ENCODE data around the gene LNPEP. TPM values are rescaled to one million over a fixed set of nuclear protein-coding genes. Genes with fewer than 3 reads are reported as not detected.

The LNPEP gene
- total and polyA plus RNA-seq, 2 of the 13 experiments (the other 11 are each of a cell fraction or from before 2014, with no cell fraction given): 8.0 to 16.9 TPM

- TF ChIP-seq FOXP4 (CRISPR knock-in tag; IDR thresholded peaks at IDR 0.05): peak; percentile 50; the same call in 1 of the 2 replicates
- TF ChIP-seq MYNN (CRISPR knock-in tag; IDR thresholded peaks at IDR 0.05; ENCODE audit: low read depth): no peak
- TF ChIP-seq TCF12 (IDR thresholded peaks at IDR 0.05): no peak
- no peak; the same call in 1 of the 2 replicates for TF ChIP-seq TCF12 (CRISPR knock-in tag; IDR thresholded peaks at IDR 0.05)
- peak; percentile 13; the same call in 1 of the 2 replicates for TF ChIP-seq REL (CRISPR knock-in tag; conservative IDR thresholded peaks at IDR 0.05)
- TF ChIP-seq ZNF737 (CRISPR knock-in tag; IDR thresholded peaks at IDR 0.05; ENCODE audit: borderline replicate concordance): no peak
- peak; percentile 72 for TF ChIP-seq YEATS2 (CRISPR knock-in tag; IDR thresholded peaks at IDR 0.05; ENCODE audit: borderline replicate concordance)
- no peak for TF ChIP-seq ZNF3 (CRISPR knock-in tag; IDR thresholded peaks at IDR 0.05)
- peak; percentile 54; the same call in 1 of the 2 replicates for TF ChIP-seq ZNF879 (CRISPR knock-in tag; IDR thresholded peaks at IDR 0.05)
- TF ChIP-seq NRL (CRISPR knock-in tag; IDR thresholded peaks at IDR 0.05; ENCODE audit: borderline replicate concordance): no peak
- peak; percentile 43; the same call in 1 of the 2 replicates for TF ChIP-seq NR2F2 (IDR thresholded peaks at IDR 0.05; ENCODE audit: borderline replicate concordance, low read depth)
- no peak for TF ChIP-seq HNF1A (IDR thresholded peaks at IDR 0.05; ENCODE audit: low read depth)
- peak; percentile 70; the same call in 1 of the 2 replicates for TF ChIP-seq HNF1A (CRISPR knock-in tag; IDR thresholded peaks at IDR 0.05; ENCODE audit: borderline replicate concordance)
- TF ChIP-seq ZNF263 (CRISPR knock-in tag; IDR thresholded peaks at IDR 0.05): no peak; the same call in 1 of the 2 replicates
- TF ChIP-seq HNF4A (CRISPR knock-in tag; IDR thresholded peaks at IDR 0.05): 0 out of 2 replicates have a peak, but pooled peaks have one; percentile 37
- peak; percentile 13; the same call in 1 of the 2 replicates for TF ChIP-seq ZNF460 (CRISPR knock-in tag; IDR thresholded peaks at IDR 0.05; ENCODE audit: borderline replicate concordance)
- peak; percentile 84; the same call in 1 of the 2 replicates for TF ChIP-seq SAP130 (CRISPR knock-in tag; IDR thresholded peaks at IDR 0.05; ENCODE audit: low read depth)
- no peak; the same call in 1 of the 2 replicates for TF ChIP-seq TP53 (CRISPR knock-in tag; conservative IDR thresholded peaks at IDR 0.05)
- TF ChIP-seq TOPORS (CRISPR knock-in tag; IDR thresholded peaks at IDR 0.05): peak; percentile 63
- peak; percentile 80 for TF ChIP-seq ZNF280D (CRISPR knock-in tag; IDR thresholded peaks at IDR 0.05)
- peak; percentile 59; the same call in 1 of the 2 replicates for TF ChIP-seq MXD4 (CRISPR knock-in tag; IDR thresholded peaks at IDR 0.05)
Observed at GRCh38 chr5:96935559-96936430, at the start of gene LNPEP (continued).

Data from HepG2 (cell line).